ENCODE data around the gene TMEM184B.

Gene TMEM184B

GRCh38 chr22:38295863-38296262 lies 23.1 kb upstream of the TMEM184B start:
- H3K9me3 Mint-ChIP-seq = no peaks in the 10 kb centered on the region
- no peak for TF ChIP-seq CTCF (IDR thresholded peaks at IDR 0.05)
- no peak overlapping the region for H3K4me3 Mint-ChIP-seq
- DNase-seq = no peak
- no peaks in the 10 kb centered on the region for H3K27me3 Mint-ChIP-seq (ENCODE audit: low read depth, poor library complexity)
- no peak overlapping the region for H3K27ac Mint-ChIP-seq
- H3K4me1 Mint-ChIP-seq = no peaks in the 10 kb centered on the region
- H3K36me3 Mint-ChIP-seq (ENCODE audit: low read depth) = peaks cover 48% of the 10 kb centered on the region

GRCh38 chr22:38295339-38295738 lies 22.5 kb upstream of the TMEM184B start:
- peaks cover 45% of the 10 kb centered on the region for H3K36me3 Mint-ChIP-seq (ENCODE audit: low read depth)
- H3K9me3 Mint-ChIP-seq = no peaks in the 10 kb centered on the region
- no peak overlapping the region for H3K4me3 Mint-ChIP-seq
- no peak for DNase-seq
- no peak overlapping the region for H3K27ac Mint-ChIP-seq
- TF ChIP-seq CTCF (IDR thresholded peaks at IDR 0.05) = no peak
- no peaks in the 10 kb centered on the region for H3K27me3 Mint-ChIP-seq (ENCODE audit: low read depth, poor library complexity)
- no peaks in the 10 kb centered on the region for H3K4me1 Mint-ChIP-seq

- Mint-ChIP-seq H3K36me3 (ENCODE audit: low read depth) (peaks cover 38% of the 10 kb centered on the region), H3K27me3 (ENCODE audit: low read depth, poor library complexity) (no peaks in the 10 kb centered on the region), H3K4me1 (no peaks in the 10 kb centered on the region), H3K9me3 (no peaks in the 10 kb centered on the region), H3K27ac (no peak overlapping the region), H3K4me3 (no peak overlapping the region)
- DNase-seq = no peak
- no peak for TF ChIP-seq CTCF (IDR thresholded peaks at IDR 0.05)
Observed at GRCh38 chr22:38294193-38294592, 21.4 kb upstream of the TMEM184B start.

- no peak for DNase-seq
- no peaks in the 10 kb centered on the region for H3K4me1 Mint-ChIP-seq
- peak overlapping the region; percentile 96 for H3K27ac Mint-ChIP-seq
- no peak overlapping the region for H3K4me3 Mint-ChIP-seq
- no peaks in the 10 kb centered on the region for H3K27me3 Mint-ChIP-seq (ENCODE audit: low read depth, poor library complexity)
- no peak for TF ChIP-seq CTCF (IDR thresholded peaks at IDR 0.05)
- peaks cover 35% of the 10 kb centered on the region for H3K36me3 Mint-ChIP-seq (ENCODE audit: low read depth)
- no peaks in the 10 kb centered on the region for H3K9me3 Mint-ChIP-seq
Observed at GRCh38 chr22:38292694-38293093, 19.9 kb upstream of the TMEM184B start.

GRCh38 chr22:38291201-38291777 lies 18.5 kb upstream of the TMEM184B start:
- Mint-ChIP-seq H3K9me3 (no peaks in the 10 kb centered on the region), H3K4me3 (no peak overlapping the region), H3K36me3 (ENCODE audit: low read depth) (peaks cover 24% of the 10 kb centered on the region), H3K27me3 (ENCODE audit: low read depth, poor library complexity) (no peaks in the 10 kb centered on the region), H3K27ac (peak overlapping the region; percentile 97), H3K4me1 (peaks cover 12% of the 10 kb centered on the region)
- no peak for DNase-seq
- TF ChIP-seq CTCF (IDR thresholded peaks at IDR 0.05) = no peak

- H3K27ac Mint-ChIP-seq = peak overlapping the region; percentile 97
- DNase-seq = no peak
Observed at GRCh38 chr22:38290347-38290746, 17.5 kb upstream of the TMEM184B start.

More at GRCh38 chr22:38290347-38290746, 17.5 kb upstream of the TMEM184B start:
- Mint-ChIP-seq H3K27me3 (ENCODE audit: low read depth, poor library complexity) (no peaks in the 10 kb centered on the region), H3K9me3 (no peaks in the 10 kb centered on the region), H3K4me3 (no peak overlapping the region), H3K4me1 (peaks cover 14% of the 10 kb centered on the region), H3K36me3 (ENCODE audit: low read depth) (peaks cover 24% of the 10 kb centered on the region)
- no peak for TF ChIP-seq CTCF (IDR thresholded peaks at IDR 0.05)

Measured in nephron progenitor cell (in vitro differentiated cells).